HCT116 (cell line): ENCODE data around the gene CERCAM. TPM values are rescaled to one million over a fixed set of nuclear protein-coding genes. Genes with fewer than 3 reads are reported as not detected.

Source experiments
- ATAC-seq: fragments of 200-7000 bp; cut with Tn5 transposase; 2 replicates; pipeline ENCODE4 v1.9.1; 2020; ENCODE audit warnings: mild to moderate bottlenecking, moderate library complexity
- BruUV-seq: library from RNA; stranded (reverse); fragments of 400-500 nt; replicated peaks from 2 replicates; lab custom pipeline; 2021; lab: Mats Ljungman, UMichigan
- CTCF ChIA-PET: fragments of 300-600 bp; sonication (Branson Sonifier 250); formaldehyde crosslinking; loops from one replicate; lab custom pipeline; 2021; ENCODE audit warnings: antibody characterized with exemption; lab: Charles Lee
- POLR2A ChIA-PET: fragments of 300-600, 350-600 bp; sonication (Branson Sonifier 250); formaldehyde crosslinking; loops from one replicate; lab custom pipeline; 2021; ENCODE audit warnings: antibody characterized with exemption; lab: Charles Lee
- RAD21 ChIA-PET, 2 experiments: fragments of 300-600 bp; sonication (Branson Sonifier 250); formaldehyde crosslinking; loops; one replicate each; lab custom pipeline; 2023; ENCODE audit warnings: low total read pairs in 2 of 2; ENCODE audit not compliant: uncharacterized antibody in 2 of 2, unreplicated experiment in 2 of 2, low non-redundant PET in 1 of 2; lab: Charles Lee
- DNase-seq: peaks from one replicate; pipeline ENCODE4 v3.0.0-alpha.2; 2010; ENCODE audit warnings: low read depth, low spot score
- H2AFZ ChIP-seq: fragments of 200-600 bp; shearing (Covaris generic), sonication (generic); 2 replicates; pipeline ENCODE4 v1.6.1; 2017; ENCODE audit warnings: low read depth, mixed run types, mixed read lengths, antibody characterized with exemption, low read length; ENCODE audit not compliant: poor library complexity, severe bottlenecking
- H3K27ac ChIP-seq: 2 replicates; pipeline ENCODE4 v1.5.1; 2012; ENCODE audit warnings: low read depth, low read length
- H3K27me3 ChIP-seq: fragments of 200-600 bp; sonication (generic); 2 replicates; pipeline ENCODE4 v1.6.1; 2016; ENCODE audit warnings: mixed run types, low read length, mixed read lengths; ENCODE audit not compliant: insufficient read depth
- H3K36me3 ChIP-seq, 2 experiments: fragments of 200-500 bp in 1 of 2; fragments of 200-600 bp in 1 of 2; sonication (Bioruptor generic) in 1 of 2; sonication (generic) in 1 of 2; 2 replicates each; pipeline versions ENCODE4 v1.5.1 to v1.6.1; 2014 to 2016; ENCODE audit warnings: low read length in 2 of 2, inconsistent platforms in 1 of 2, mixed read lengths in 1 of 2, mixed run types in 1 of 2; ENCODE audit not compliant: insufficient read depth in 2 of 2, control insufficient read depth in 1 of 2
- H3K4me1 ChIP-seq, 2 experiments: fragments of 200-600 bp in 1 of 2; sonication (generic) in 1 of 2; 2 replicates each; pipeline versions ENCODE4 v1.5.1 to v1.6.1; 2012 to 2017; ENCODE audit warnings: low read length in 2 of 2, inconsistent platforms in 1 of 2, mild to moderate bottlenecking in 1 of 2, mixed read lengths in 1 of 2, mixed run types in 1 of 2, moderate library complexity in 1 of 2; ENCODE audit not compliant: insufficient read depth in 2 of 2, control insufficient read depth in 1 of 2
- H3K4me2 ChIP-seq: fragments of 200-600 bp; sonication (generic); 2 replicates; pipeline ENCODE4 v1.6.1; 2017; ENCODE audit warnings: mixed run types, low read length, mixed read lengths
- H3K4me3 ChIP-seq, 2 experiments: fragments of 200-600 bp in 1 of 2; sonication (generic) in 1 of 2; replicated peaks in 1 of 2; 2 replicates each; pipeline ENCODE4 v1.5.1; 2011 to 2016; ENCODE audit warnings: low read length in 2 of 2, control low read depth in 1 of 2, low read depth in 1 of 2, mild to moderate bottlenecking in 1 of 2, mixed read lengths in 1 of 2, mixed run types in 1 of 2
- H3K79me2 ChIP-seq: fragments of 200-600 bp; sonication (generic); 2 replicates; pipeline ENCODE4 v1.6.1; 2017; ENCODE audit warnings: mild to moderate bottlenecking, mixed run types, low read length, moderate library complexity, mixed read lengths; ENCODE audit not compliant: insufficient read depth
- H3K9ac ChIP-seq: fragments of 200-600 bp; sonication (generic); 2 replicates; pipeline ENCODE4 v1.6.1; 2016; ENCODE audit warnings: low read length, mixed read lengths
- H3K9me2 ChIP-seq: fragments of 200-600 bp; sonication (generic), shearing (Covaris generic); 2 replicates; pipeline ENCODE4 v1.6.1; 2017; ENCODE audit warnings: mixed run types, mild to moderate bottlenecking, moderate library complexity; ENCODE audit not compliant: insufficient read depth
- H3K9me3 ChIP-seq, 2 experiments: fragments of 200-500 bp in 1 of 2; fragments of 200-600 bp in 1 of 2; sonication (Bioruptor generic) in 1 of 2; sonication (generic) in 1 of 2; 2 replicates each; pipeline ENCODE4 v1.6.1; 2014 to 2017; ENCODE audit warnings: low read length in 2 of 2, mixed read lengths in 2 of 2, inconsistent platforms in 1 of 2, low read depth in 1 of 2, mild to moderate bottlenecking in 1 of 2, mixed run types in 1 of 2, moderate library complexity in 1 of 2; ENCODE audit not compliant: control insufficient read depth in 1 of 2, insufficient read depth in 1 of 2
- H4K20me1 ChIP-seq: fragments of 200-600 bp; sonication (generic), shearing (Covaris generic); 2 replicates; pipeline ENCODE4 v1.6.1; 2017; ENCODE audit warnings: mixed run types, mild to moderate bottlenecking, moderate library complexity; ENCODE audit not compliant: insufficient read depth
- CBX3 ChIP-seq: IDR thresholded peaks from 2 replicates; pipeline ENCODE4 v1.6.1; 2012; ENCODE audit warnings: low read depth
- CEBPB ChIP-seq: IDR thresholded peaks from 2 replicates; pipeline ENCODE4 v1.6.1; 2012; ENCODE audit warnings: low read depth
- ELF1 ChIP-seq: IDR thresholded peaks from 2 replicates; pipeline ENCODE4 v1.6.1; 2012; ENCODE audit warnings: low read depth, borderline replicate concordance
- JUND ChIP-seq: IDR thresholded peaks from 2 replicates; pipeline ENCODE4 v1.6.1; 2012
- REST ChIP-seq: IDR thresholded peaks from 2 replicates; pipeline ENCODE4 v1.6.1; 2012; ENCODE audit warnings: low read depth
- SRF ChIP-seq: IDR thresholded peaks from 2 replicates; pipeline ENCODE4 v1.6.1; 2012; ENCODE audit warnings: low read depth
- ZNF274 ChIP-seq: fragments of 200-500 bp; sonication (Bioruptor generic); IDR thresholded peaks from 2 replicates; pipeline ENCODE4 v1.6.1; 2014; ENCODE audit warnings: mild to moderate bottlenecking, low read depth, low read length, inconsistent platforms
- intact Hi-C: fragments of 100-400 bp; cut with micrococcal nuclease; formaldehyde crosslinking; loops from 2 replicates; pipeline ENCODE4 v1.10.0; 2022
- total RNA-seq: library from RNA; stranded (reverse); gene quantifications from one replicate; pipeline ENCODE4 v1.2.1, GENCODE V29; 2021; ENCODE audit not compliant: unreplicated experiment
- TF ChIP-seq, protein P1 (sequence below): IDR thresholded peaks from 2 replicates; pipeline ENCODE4 v1.6.1; 2011; ENCODE audit warnings: mild to moderate bottlenecking, low read length, moderate library complexity; ENCODE audit not compliant: insufficient replicate concordance; ENCODE audit errors: extremely low read depth
- TF ChIP-seq, protein P2 (sequence below): IDR thresholded peaks from 2 replicates; pipeline ENCODE4 v1.6.1; 2012

Gene CERCAM
- total RNA-seq, 1 experiment from 2014 or later: 27.0 TPM

- TF ChIP-seq, protein P1, sequence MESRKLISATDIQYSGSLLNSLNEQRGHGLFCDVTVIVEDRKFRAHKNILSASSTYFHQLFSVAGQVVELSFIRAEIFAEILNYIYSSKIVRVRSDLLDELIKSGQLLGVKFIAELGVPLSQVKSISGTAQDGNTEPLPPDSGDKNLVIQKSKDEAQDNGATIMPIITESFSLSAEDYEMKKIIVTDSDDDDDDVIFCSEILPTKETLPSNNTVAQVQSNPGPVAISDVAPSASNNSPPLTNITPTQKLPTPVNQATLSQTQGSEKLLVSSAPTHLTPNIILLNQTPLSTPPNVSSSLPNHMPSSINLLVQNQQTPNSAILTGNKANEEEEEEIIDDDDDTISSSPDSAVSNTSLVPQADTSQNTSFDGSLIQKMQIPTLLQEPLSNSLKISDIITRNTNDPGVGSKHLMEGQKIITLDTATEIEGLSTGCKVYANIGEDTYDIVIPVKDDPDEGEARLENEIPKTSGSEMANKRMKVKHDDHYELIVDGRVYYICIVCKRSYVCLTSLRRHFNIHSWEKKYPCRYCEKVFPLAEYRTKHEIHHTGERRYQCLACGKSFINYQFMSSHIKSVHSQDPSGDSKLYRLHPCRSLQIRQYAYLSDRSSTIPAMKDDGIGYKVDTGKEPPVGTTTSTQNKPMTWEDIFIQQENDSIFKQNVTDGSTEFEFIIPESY: no peak
These were observed 52.4 kb downstream of the CERCAM start (continued) for GRCh38 chr9:128473104-128473503.

DNA sequence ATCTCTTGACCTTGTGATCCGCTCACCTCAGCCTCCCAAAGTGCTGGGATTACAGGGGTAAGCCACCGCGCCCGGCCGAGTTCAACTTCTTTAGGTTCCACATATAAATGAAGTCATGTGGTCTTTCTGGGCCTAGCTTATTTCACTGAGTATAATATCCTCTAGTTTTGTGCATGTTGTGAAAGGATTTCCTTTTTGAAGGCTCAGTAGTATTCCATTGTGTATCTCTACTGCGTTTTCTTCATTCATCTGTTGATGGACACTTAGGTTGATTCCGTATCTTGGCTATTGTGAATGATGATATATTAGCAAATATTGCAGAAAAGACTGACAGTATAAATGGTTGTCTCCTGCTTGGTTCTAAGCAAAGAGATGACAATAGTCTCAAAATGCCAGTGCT is 55.2 kb downstream of the CERCAM start:
- CTCF ChIA-PET: no interaction called here

More for the DNA sequence above, 55.2 kb downstream of the CERCAM start:
- no peak overlapping the region for H3K9ac ChIP-seq
- intact Hi-C loops: no loop called here
- BruUV-seq: no TSS peak
- ATAC-seq: no peak
- TF ChIP-seq, protein P2, sequence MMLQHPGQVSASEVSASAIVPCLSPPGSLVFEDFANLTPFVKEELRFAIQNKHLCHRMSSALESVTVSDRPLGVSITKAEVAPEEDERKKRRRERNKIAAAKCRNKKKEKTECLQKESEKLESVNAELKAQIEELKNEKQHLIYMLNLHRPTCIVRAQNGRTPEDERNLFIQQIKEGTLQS: no peak
- TF ChIP-seq CEBPB: no peak
- no peak for TF ChIP-seq REST
- TF ChIP-seq CBX3: no peak
- TF ChIP-seq ELF1: no peak
- no peak for TF ChIP-seq SRF
- no peak for TF ChIP-seq JUND
- TF ChIP-seq ZNF274: no peak
- TF ChIP-seq, all 23 proteins: peak for 0
- H4K20me1 ChIP-seq: no peaks in the 10 kb centered on the region
- no peak for DNase-seq
- H3K4me1 ChIP-seq: no peaks in the 10 kb centered on the region
- no peak overlapping the region for H2AFZ ChIP-seq
- no peak overlapping the region for H3K27ac ChIP-seq
- POLR2A ChIA-PET: no interaction called here
- RAD21 ChIA-PET: no interaction called here
- no peaks in the 10 kb centered on the region for H3K9me3 ChIP-seq
- no peaks in the 10 kb centered on the region for H3K79me2 ChIP-seq
- H3K27me3 ChIP-seq: no peaks in the 10 kb centered on the region
- H3K36me3 ChIP-seq: peaks cover 22 to 23% of the 10 kb centered on the region in 2 experiments
- no peaks in the 10 kb centered on the region for H3K9me2 ChIP-seq
- H3K4me3 ChIP-seq: no peak overlapping the region
- H3K4me2 ChIP-seq: no peak overlapping the region
